Mucosa of gallbladder (tissue), 1 donor: ENCODE measurements around the gene NKRF. TPM values are rescaled to one million over a fixed set of nuclear protein-coding genes. Genes with fewer than 3 reads are reported as not detected.

Experiments used
- total RNA-seq: library from RNA; stranded (reverse); gene quantifications from one replicate; pipeline ENCODE4 v1.2.1, GENCODE V29; 2021
- donor health status: DM: no; HTN: no; CAD: no.

The NKRF gene
- total RNA-seq, 1 donor from 2014 or later = 8.3 TPM

Other genes starting within 250 kb of the NKRF start
- 4.3 TPM for gene SLC25A43, start 207.1 kb downstream of the NKRF start, total RNA-seq
- 257 TPM for gene SLC25A5, start 138.0 kb downstream of the NKRF start, total RNA-seq
- gene STEEP1, start 41.0 kb downstream of the NKRF start, total RNA-seq = 18.4 TPM
- gene UBE2A, start 31.9 kb downstream of the NKRF start, total RNA-seq = 49.5 TPM
- 36.3 TPM for gene SEPTIN6, start 86.7 kb upstream of the NKRF start, total RNA-seq
- gene SOWAHD, start 152.2 kb upstream of the NKRF start, total RNA-seq = 4.7 TPM
- gene RPL39, start 185.2 kb upstream of the NKRF start, total RNA-seq = 917 TPM
- 7.3 TPM for gene UPF3B, start 246.5 kb upstream of the NKRF start, total RNA-seq